IMR-90 (cell line): ENCODE results near the gene TIMM50. TPM values are rescaled to one million over a fixed set of nuclear protein-coding genes. Genes with fewer than 3 reads are reported as not detected.

Source experiments
- ATAC-seq: fragments of 200-7000 bp; cut with Tn5 transposase; 2 replicates; pipeline ENCODE4 v1.9.1; 2020; ENCODE audit warnings: low read depth, mild to moderate bottlenecking, moderate library complexity
- BruUV-seq: library from RNA; stranded (reverse); fragments of 400-500 nt; replicated peaks from 2 replicates; lab custom pipeline; 2021; lab: Mats Ljungman, UMichigan
- CTCF ChIA-PET: fragments of 300-600 bp; formaldehyde crosslinking; extraction: SDS; loops from one replicate; lab custom pipeline; 2021; ENCODE audit warnings: antibody characterized with exemption; lab: Yijun Ruan, JAX
- POLR2A ChIA-PET: fragments of 300-600 bp; sonication (Branson Sonifier 250); formaldehyde crosslinking; loops from one replicate; lab custom pipeline; 2022; ENCODE audit warnings: antibody characterized with exemption; ENCODE audit not compliant: unreplicated experiment; lab: Charles Lee
- DNase-seq: peaks from one replicate; pipeline ENCODE4 v3.0.0; 2013
- H2AFZ ChIP-seq: replicated peaks from 2 replicates; pipeline ENCODE3; 2013; ENCODE audit warnings: low read length, mild to moderate bottlenecking; ENCODE audit not compliant: poor library complexity
- H2AK5ac ChIP-seq: 2 replicates; pipeline ENCODE4 v1.6.1; 2013; ENCODE audit warnings: low read depth, low read length, inconsistent platforms
- H2AK9ac ChIP-seq: replicated peaks from 2 replicates; pipeline ENCODE3; 2013; ENCODE audit warnings: mild to moderate bottlenecking, low read depth, low read length, moderate library complexity; ENCODE audit not compliant: poor library complexity
- H2BK120ac ChIP-seq: 2 replicates; pipeline ENCODE4 v1.6.1; 2013; ENCODE audit warnings: low read depth, low read length, inconsistent platforms
- H2BK15ac ChIP-seq: 3 replicates; pipeline ENCODE4 v1.6.1; 2013; ENCODE audit warnings: low read depth, low read length, inconsistent platforms
- H2BK20ac ChIP-seq: 2 replicates; pipeline ENCODE4 v1.6.1; 2013; ENCODE audit warnings: low read depth, mild to moderate bottlenecking, inconsistent platforms, low read length, moderate library complexity
- H2BK5ac ChIP-seq: 2 replicates; pipeline ENCODE4 v1.6.1; 2013; ENCODE audit warnings: mild to moderate bottlenecking, low read depth, low read length, inconsistent platforms; ENCODE audit not compliant: poor library complexity, severe bottlenecking
- H3K14ac ChIP-seq: replicated peaks from 2 replicates; pipeline ENCODE4 v1.6.1; 2013; ENCODE audit warnings: low read depth, low read length, inconsistent platforms
- H3K18ac ChIP-seq: 2 replicates; pipeline ENCODE4 v1.6.1; 2013; ENCODE audit warnings: low read depth, low read length, control low read depth
- H3K23ac ChIP-seq: 2 replicates; pipeline ENCODE4 v1.6.1; 2013; ENCODE audit warnings: low read depth, low read length, inconsistent platforms
- H3K27ac ChIP-seq: 2 replicates; pipeline ENCODE4 v1.5.1; 2013; ENCODE audit warnings: mild to moderate bottlenecking, control low read depth, low read length; ENCODE audit not compliant: insufficient read depth
- H3K27me3 ChIP-seq: 2 replicates; pipeline ENCODE4 v1.6.1; 2013; ENCODE audit warnings: low read length; ENCODE audit not compliant: control insufficient read depth, insufficient read depth
- H3K36me3 ChIP-seq: 2 replicates; pipeline ENCODE4 v1.6.1; 2013; ENCODE audit warnings: low read length, mixed read lengths; ENCODE audit not compliant: control insufficient read depth, insufficient read depth
- H3K4ac ChIP-seq: 2 replicates; pipeline ENCODE4 v1.6.1; 2013; ENCODE audit warnings: low read depth, low read length, inconsistent platforms
- H3K4me1 ChIP-seq: 2 replicates; pipeline ENCODE4 v1.6.1; 2013; ENCODE audit warnings: low read length, mixed read lengths; ENCODE audit not compliant: control insufficient read depth, insufficient read depth
- H3K4me2 ChIP-seq: 2 replicates; pipeline ENCODE4 v1.6.1; 2013; ENCODE audit warnings: low read depth, mild to moderate bottlenecking, control low read depth, low read length, moderate library complexity
- H3K4me3 ChIP-seq: 2 replicates; pipeline ENCODE4 v1.5.1; 2013; ENCODE audit warnings: low read depth, mild to moderate bottlenecking, control low read depth, low read length, moderate library complexity; ENCODE audit not compliant: insufficient read depth
- H3K56ac ChIP-seq: 2 replicates; pipeline ENCODE4 v1.6.1; 2013; ENCODE audit warnings: low read length, inconsistent platforms; ENCODE audit not compliant: insufficient read depth; ENCODE audit errors: extremely low read depth
- H3K79me1 ChIP-seq, 2 experiments: 2 replicates each; pipeline ENCODE4 v1.6.1; 2013; ENCODE audit warnings: low read length in 2 of 2, inconsistent platforms in 1 of 2, low read depth in 1 of 2
- H3K9ac ChIP-seq: 2 replicates; pipeline ENCODE4 v1.6.1; 2013; ENCODE audit warnings: low read depth, low read length, control low read depth
- H3K9me1 ChIP-seq: 2 replicates; pipeline ENCODE4 v1.6.1; 2013; ENCODE audit warnings: low read length, inconsistent platforms; ENCODE audit not compliant: insufficient read depth
- H3K9me3 ChIP-seq: 2 replicates; pipeline ENCODE4 v1.6.1; 2013; ENCODE audit warnings: low read length; ENCODE audit not compliant: control insufficient read depth, insufficient read depth
- H4K20me1 ChIP-seq: 2 replicates; pipeline ENCODE4 v1.6.1; 2013; ENCODE audit warnings: low read length, inconsistent platforms; ENCODE audit not compliant: insufficient read depth
- H4K5ac ChIP-seq: 2 replicates; pipeline ENCODE4 v1.6.1; 2013; ENCODE audit warnings: mild to moderate bottlenecking, low read depth, low read length, control low read depth
- H4K8ac ChIP-seq, 2 experiments: 2 replicates each; pipeline ENCODE4 v1.6.1; 2013; ENCODE audit warnings: low read depth in 2 of 2, low read length in 2 of 2, control low read depth in 1 of 2, inconsistent platforms in 1 of 2
- H4K91ac ChIP-seq: 2 replicates; pipeline ENCODE4 v1.6.1; 2013; ENCODE audit warnings: low read depth, low read length, inconsistent platforms; ENCODE audit not compliant: insufficient read depth
- BHLHE40 ChIP-seq: fragments of 150-350 bp; IDR thresholded peaks from 2 replicates; pipeline ENCODE4 v1.6.1; 2016; ENCODE audit warnings: mild to moderate bottlenecking, low read depth, low read length
- CHD1 ChIP-seq: IDR thresholded peaks from 2 replicates; pipeline ENCODE4 v1.6.1; 2012; ENCODE audit warnings: low read depth, low read length, improper control_type of control experiment
- CTCF ChIP-seq: conservative IDR thresholded peaks from 2 replicates; pipeline ENCODE4 v1.5.1; 2012; ENCODE audit warnings: mild to moderate bottlenecking, low read depth, low read length, improper control_type of control experiment
- FOS ChIP-seq: fragments of 150-350 bp; IDR thresholded peaks from 2 replicates; pipeline ENCODE4 v1.6.1; 2016; ENCODE audit warnings: low read depth, low read length
- MAFK ChIP-seq: IDR thresholded peaks from 2 replicates; pipeline ENCODE4 v1.6.1; 2012; ENCODE audit warnings: low read depth, low read length, improper control_type of control experiment
- MAZ ChIP-seq: IDR thresholded peaks from 2 replicates; pipeline ENCODE4 v1.6.1; 2012; ENCODE audit warnings: low read depth, mild to moderate bottlenecking, low read length, improper control_type of control experiment, moderate library complexity, borderline replicate concordance
- MXI1 ChIP-seq: IDR thresholded peaks from 2 replicates; pipeline ENCODE4 v1.6.1; 2012; ENCODE audit warnings: low read depth, mild to moderate bottlenecking, low read length, moderate library complexity, borderline replicate concordance
- POLR2A ChIP-seq: IDR thresholded peaks from 2 replicates; pipeline ENCODE4 v1.6.1; 2012; ENCODE audit warnings: mild to moderate bottlenecking, low read depth, low read length
- RAD21 ChIP-seq: IDR thresholded peaks from 2 replicates; pipeline ENCODE4 v1.6.1; 2012; ENCODE audit warnings: low read length, improper control_type of control experiment
- SMC3 ChIP-seq: fragments of 150-350 bp; IDR thresholded peaks from 2 replicates; pipeline ENCODE4 v1.6.1; 2016; ENCODE audit warnings: low read depth, mild to moderate bottlenecking, antibody characterized with exemption, low read length, moderate library complexity
- WGBS, 2 experiments: methylation state at CpG; one replicate each; pipeline versions ENCODE4 v1.1.5 to v1.1.7; 2013; ENCODE audit warnings: missing lambda C conversion rate in 2 of 2; ENCODE audit not compliant: insufficient read length in 1 of 2; ENCODE audit errors: extremely low coverage in 2 of 2; 5-methylcytosine and 5-hydroxymethylcytosine counted together
- dilution Hi-C: fragments of 300-500 bp; cut with HindIII; formaldehyde crosslinking; loops from one replicate; pipeline ENCODE4 v1.14.3; 2018; ENCODE audit warnings: low sequenced_read_pairs; ENCODE audit not compliant: unreplicated experiment
- in situ Hi-C: fragments of 300-500 bp; cut with MboI; formaldehyde crosslinking; loops from 3 replicates; pipeline ENCODE4 v1.14.3; 2019; ENCODE audit warnings: low sequenced_read_pairs, inconsistent platforms, mixed read lengths
- intact Hi-C: fragments of 100-400 bp; cut with micrococcal nuclease; formaldehyde crosslinking; loops from 2 replicates; pipeline ENCODE4 v1.10.0; 2022
- polyA plus RNA-seq, 3 experiments: library from polyadenylated mRNA; depleted of rRNA; stranded (reverse); fragments of >200 nt; gene quantifications; 2 replicates each; pipeline ENCODE4 v1.2.3, GENCODE V29; 2012; ENCODE audit warnings: low replicate concordance in 1 of 3
- total RNA-seq: library from RNA; depleted of rRNA; stranded (reverse); fragments of >200 nt; gene quantifications from 2 replicates; pipeline ENCODE4 v1.2.3, GENCODE V29; 2012

Gene TIMM50
- total and polyA plus RNA-seq, 2 of the 4 experiments (the other 2 are of a cell fraction): 52.0 to 76.8 TPM

GRCh38 chr19:39539518-39540332 is 59.1 kb downstream of the TIMM50 start, which contains the start of gene EID2:
TSS of gene EID2 (minus strand) at chr19:39540161. CDS start at chr19:39540079, 82 bp downstream.
- H2BK20ac ChIP-seq: no peak within 1 kb of the TSS
- TSS peak; percentile 71 for BruUV-seq
- peak within 1 kb of the TSS; percentile 63 for H3K18ac ChIP-seq
- H4K20me1 ChIP-seq: peaks cover 3% of the 10 kb centered on the region; the same call in 1 of the 2 replicates
- in situ Hi-C loops: loop anchor here (10.0 kb wide), 1 partner anchor 305 kb away; the partner anchor contains the start of gene FBL
- peak within 1 kb of the TSS; percentile 89 for H3K4me3 ChIP-seq
- peak within 1 kb of the TSS; percentile 78 for H2AK9ac ChIP-seq
- peak within 1 kb of the TSS; percentile 13 to 90; a peak in 3 of 4 replicates for H4K8ac ChIP-seq
- ChIA-PET CTCF (interaction anchor here (0.9 to 1.8 kb wide), 2 partner anchors 99 to 162 kb away, joined by 6 to 8 read pairs; no protein-coding TSS in a partner anchor), POLR2A (interaction anchor here (0.6 kb wide), 1 partner anchor 294 kb away, joined by 3 read pairs; no protein-coding TSS in a partner anchor)
- peak within 1 kb of the TSS; percentile 95 for H3K4me2 ChIP-seq
- intact Hi-C loops: loop anchor here (5.0 kb wide), 1 partner anchor 283 kb away; no protein-coding TSS in a partner anchor
- dilution Hi-C loops: no loop called here
- peak within 1 kb of the TSS; percentile 88 for H3K4ac ChIP-seq
- H4K5ac ChIP-seq: peak within 1 kb of the TSS; percentile 46; the same call in 1 of the 2 replicates
- H3K14ac ChIP-seq: peak within 1 kb of the TSS; percentile 94
- H3K79me1 ChIP-seq: peaks cover 0 to 25% of the 10 kb centered on the region in 2 experiments; a peak in 3 of 4 replicates
- H2BK15ac ChIP-seq: no peak within 1 kb of the TSS
- H3K9me3 ChIP-seq: no peaks in the 10 kb centered on the region
- peak within 1 kb of the TSS; percentile 92 for H3K56ac ChIP-seq
- H2BK120ac ChIP-seq: peak within 1 kb of the TSS; percentile 41; the same call in 1 of the 2 replicates
- H4K91ac ChIP-seq: peak within 1 kb of the TSS; percentile 59; the same call in 1 of the 2 replicates
- ATAC-seq: peak; percentile 95
- peak within 1 kb of the TSS; percentile 69; the same call in 1 of the 2 replicates for H2AK5ac ChIP-seq
- H3K36me3 ChIP-seq: no peaks in the 10 kb centered on the region
- H2AFZ ChIP-seq: peak within 1 kb of the TSS; percentile 100
- H3K9me1 ChIP-seq: no peaks in the 10 kb centered on the region
- peak; percentile 93 for DNase-seq
- H3K4me1 ChIP-seq: no peaks in the 10 kb centered on the region
- no peak for TF ChIP-seq MAFK
- no peak; the same call in 1 of the 2 replicates for TF ChIP-seq CHD1
- TF ChIP-seq MAZ: peak; percentile 59; the same call in 1 of the 2 replicates
- TF ChIP-seq BHLHE40: no peak
- peak; percentile 73 for TF ChIP-seq POLR2A
- TF ChIP-seq FOS: no peak
- peak; percentile 54 for TF ChIP-seq SMC3
- 0 out of 2 replicates have a peak, but pooled peaks have one; percentile 9 for TF ChIP-seq MXI1
- peak; percentile 50 for TF ChIP-seq RAD21
- peak; percentile 85 for TF ChIP-seq CTCF
- peak within 1 kb of the TSS; percentile 98 for H3K23ac ChIP-seq
- H3K27ac ChIP-seq: peak within 1 kb of the TSS; percentile 95
- H3K27me3 ChIP-seq: no peaks in the 10 kb centered on the region
- WGBS, 2 experiments: 1% methylated on average over 59 of the region's 84 CpGs; no CpG with 5 or more reads in 1 of the 2 experiments
- H2BK5ac ChIP-seq: peak within 1 kb of the TSS; percentile 94
- peak within 1 kb of the TSS; percentile 99 for H3K9ac ChIP-seq
